Lower leg skin (tissue), 4 donors: ENCODE results near the gene RAD51B. TPM values are rescaled to one million over a fixed set of nuclear protein-coding genes. Genes with fewer than 3 reads are reported as not detected.

Experiments used
- DNase-seq, 2 donors: peaks; one replicate each; pipeline ENCODE4 v3.0.0-alpha.2; 2019; ENCODE audit warnings: low spot score in 2 of 2
- H3K4me3 ChIP-seq: fragments of 200-600 bp; sonication (generic); 2 replicates; pipeline ENCODE4 v1.5.1; 2017; ENCODE audit warnings: mild to moderate bottlenecking, low read depth; ENCODE audit not compliant: poor library complexity, severe bottlenecking
- CTCF ChIP-seq, 3 donors: fragments of 450-650 bp; IDR thresholded peaks; one replicate each; pipeline ENCODE4 v1.5.1; 2016; ENCODE audit warnings: antibody characterized with exemption in 3 of 3, mild to moderate bottlenecking in 3 of 3, moderate library complexity in 2 of 3
- POLR2A ChIP-seq, 2 donors: fragments of 450-650 bp; IDR thresholded peaks; one replicate each; pipeline ENCODE4 v1.6.1; 2016 to 2017; ENCODE audit warnings: antibody characterized with exemption in 2 of 2, mild to moderate bottlenecking in 1 of 2, moderate library complexity in 1 of 2
- WGBS, 2 donors: methylation state at CpG; one replicate each; pipeline ENCODE4 v1.1.5; 2018; 5-methylcytosine and 5-hydroxymethylcytosine counted together
- intact Hi-C: fragments of 100-400 bp; cut with DNase I; formaldehyde crosslinking; loops from one replicate; pipeline ENCODE4 v1.15.0; 2023; ENCODE audit warnings: low total_unique reads
- total RNA-seq, 4 donors: library from RNA; depleted of rRNA; stranded (reverse); fragments of >200 nt; gene quantifications; one replicate each; pipeline ENCODE4 v1.1.0, GENCODE V29; 2016

The RAD51B gene
- total RNA-seq, 4 donors from 2014 or later = 6.1 to 27.2 (median 13.6) TPM

GRCh38 chr14:67879026-67879425 lies 59.4 kb downstream of the RAD51B start:
- DNase-seq = no peak
- intact Hi-C loops = no loop called here
- no peak overlapping the region for H3K4me3 ChIP-seq
- TF ChIP-seq CTCF (IDR thresholded peaks at IDR 0.05) (no peak), POLR2A (IDR thresholded peaks at IDR 0.05) (no peak)

- TF ChIP-seq POLR2A (IDR thresholded peaks at IDR 0.05) (no peak), CTCF (IDR thresholded peaks at IDR 0.05) (no peak)
- no peak for DNase-seq
- intact Hi-C loops = no loop called here
- WGBS, 2 donors = 73 to 85% methylated on average over 2 of the region's 2 CpGs
- H3K4me3 ChIP-seq = no peak overlapping the region
These were observed 61.6 kb downstream of the RAD51B start for GRCh38 chr14:67881225-67881624.

GRCh38 chr14:67882986-67883555 lies 63.5 kb downstream of the RAD51B start:
- intact Hi-C loops = no loop called here
- no peak for DNase-seq
- TF ChIP-seq POLR2A (IDR thresholded peaks at IDR 0.05) (no peak), CTCF (IDR thresholded peaks at IDR 0.05) (no peak)
- no peak overlapping the region for H3K4me3 ChIP-seq
- 83 to 85% methylated on average over 4 of the region's 4 CpGs for WGBS, 2 donors

GRCh38 chr14:67883717-67884116 lies 64.1 kb downstream of the RAD51B start:
- intact Hi-C loops = no loop called here
- TF ChIP-seq POLR2A (IDR thresholded peaks at IDR 0.05) = no peak
- TF ChIP-seq CTCF (IDR thresholded peaks at IDR 0.05) = no peak
- 42 to 58% methylated on average over 1 of the region's 1 CpG for WGBS, 2 donors
- H3K4me3 ChIP-seq = no peak overlapping the region
- no peak for DNase-seq

- 87 to 97% methylated on average over 2 of the region's 2 CpGs for WGBS, 2 donors
- intact Hi-C loops = no loop called here
- no peak for DNase-seq
- H3K4me3 ChIP-seq = no peak overlapping the region
- TF ChIP-seq CTCF (IDR thresholded peaks at IDR 0.05) = no peak
- TF ChIP-seq POLR2A (IDR thresholded peaks at IDR 0.05) = no peak
These were observed 66.6 kb downstream of the RAD51B start for GRCh38 chr14:67886191-67886590.

- no peak overlapping the region for H3K4me3 ChIP-seq
- WGBS, 2 donors = 89% methylated on average over 3 of the region's 3 CpGs
- no peak for DNase-seq
- intact Hi-C loops = no loop called here
- no peak for TF ChIP-seq POLR2A (IDR thresholded peaks at IDR 0.05)
- TF ChIP-seq CTCF (IDR thresholded peaks at IDR 0.05) = no peak
These were observed 67.9 kb downstream of the RAD51B start for GRCh38 chr14:67887478-67887877.
